Measurements from ENCODE around the gene PHF2. TPM values are rescaled to one million over a fixed set of nuclear protein-coding genes. Genes with fewer than 3 reads are reported as not detected.

The PHF2 gene
- total RNA-seq, 1 experiment from 2014 or later = 11.6 TPM

- Mint-ChIP-seq H3K9me3 (no peaks in the 10 kb centered on the region), H3K4me3 (no peak overlapping the region), H3K4me1 (peaks cover 48% of the 10 kb centered on the region), H3K36me3 (no peaks in the 10 kb centered on the region), H3K27me3 (ENCODE audit: low read depth) (peaks cover 15% of the 10 kb centered on the region), H3K27ac (no peak overlapping the region)
- TF ChIP-seq STAT6 (CRISPR knock-in tag; conservative IDR thresholded peaks at IDR 0.05; ENCODE audit: low read depth) (no peak), ATF6 (CRISPR knock-in tag; IDR thresholded peaks at IDR 0.05) (no peak), MXD4 (CRISPR knock-in tag; IDR thresholded peaks at IDR 0.05; ENCODE audit: borderline replicate concordance) (no peak), JUN (CRISPR knock-in tag; IDR thresholded peaks at IDR 0.05) (no peak), USF2 (CRISPR knock-in tag; IDR thresholded peaks at IDR 0.05) (no peak), ZNF121 (CRISPR knock-in tag; IDR thresholded peaks at IDR 0.05) (no peak), PREB (CRISPR knock-in tag; IDR thresholded peaks at IDR 0.05; ENCODE audit: borderline replicate concordance) (no peak)
- POLR2A ChIA-PET = no interaction called here
- CTCF ChIA-PET = interaction anchor here (1.2 to 2.4 kb wide), 4 partner anchors 9 to 425 kb away, joined by 3 to 13 read pairs (median 4); no protein-coding TSS in a partner anchor
- DNase-seq (ENCODE audit: low spot score) = no peak
- no peak for ATAC-seq
Observed at GRCh38 chr9:93578844-93579243, 2.5 kb downstream of the PHF2 start.

GRCh38 chr9:93579711-93580516 is 3.5 kb downstream of the PHF2 start:
- POLR2A ChIA-PET = no interaction called here
- no peak for ATAC-seq
- no peak overlapping the region for H3K27ac Mint-ChIP-seq
- H3K4me3 Mint-ChIP-seq = no peak overlapping the region
- no peaks in the 10 kb centered on the region; the same call in 1 of the 2 replicates for H3K36me3 Mint-ChIP-seq
- peaks cover 15% of the 10 kb centered on the region for H3K27me3 Mint-ChIP-seq (ENCODE audit: low read depth)
- 0 out of 2 replicates have a peak, but pooled peaks cover 4% of the 10 kb centered on the region for H3K9me3 Mint-ChIP-seq
- DNase-seq (ENCODE audit: low spot score) = no peak
- CTCF ChIA-PET = interaction anchor here (1.5 to 4.4 kb wide), 3 partner anchors 13 to 14 kb away, joined by 3 to 29 read pairs (median 9); no protein-coding TSS in a partner anchor
- H3K4me1 Mint-ChIP-seq = peaks cover 38% of the 10 kb centered on the region
- TF ChIP-seq ETV6 (CRISPR knock-in tag; IDR thresholded peaks at IDR 0.05) (no peak), ZNF423 (CRISPR knock-in tag; IDR thresholded peaks at IDR 0.05) (no peak), CBFB (CRISPR knock-in tag; IDR thresholded peaks at IDR 0.05; ENCODE audit: low read depth) (no peak), ZNF232 (CRISPR knock-in tag; IDR thresholded peaks at IDR 0.05) (no peak), USF2 (CRISPR knock-in tag; IDR thresholded peaks at IDR 0.05) (no peak), CTCF (IDR thresholded peaks at IDR 0.05) (no peak), ZMAT4 (CRISPR knock-in tag; IDR thresholded peaks at IDR 0.05) (no peak), SMAD4 (CRISPR knock-in tag; IDR thresholded peaks at IDR 0.05) (no peak), ZNF532 (CRISPR knock-in tag; IDR thresholded peaks at IDR 0.05; ENCODE audit: borderline replicate concordance) (no peak), ESRRA (CRISPR knock-in tag; IDR thresholded peaks at IDR 0.05; ENCODE audit: borderline replicate concordance) (no peak)
